Measurements from ENCODE around the gene CYB561D2.
A peak's percentile ranks its signal among the peaks of the same experiment; 100 is the strongest.

Gene CYB561D2

GRCh38 chr3:50323614-50324199 is 27.0 kb upstream of the CYB561D2 start:
- DNase-seq = no peak

GRCh38 chr3:50324351-50325112 is 26.1 kb upstream of the CYB561D2 start:
- peak in 8 of 14 donors; percentile 22 to 60 (median 40) for DNase-seq

- DNase-seq = no peak
Observed at GRCh38 chr3:50325113-50325480, 25.6 kb upstream of the CYB561D2 start.

GRCh38 chr3:50325497-50326181 is 25.0 kb upstream of the CYB561D2 start:
- no peak for DNase-seq

GRCh38 chr3:50326182-50326541 is 24.5 kb upstream of the CYB561D2 start:
- DNase-seq = no peak

- no peak for DNase-seq
Observed at GRCh38 chr3:50327129-50327528, 23.5 kb upstream of the CYB561D2 start.

- DNase-seq = peak; percentile 52 to 95 (median 92)
Observed at GRCh38 chr3:50327943-50328691, 22.5 kb upstream of the CYB561D2 start, which contains the start of gene TUSC2. TUSC2 (minus strand) TSS chr3:50328223; CDS start chr3:50328099, 124 bp downstream.

- DNase-seq = no peak
Observed at GRCh38 chr3:50330330-50330729, 20.3 kb upstream of the CYB561D2 start.

GRCh38 chr3:50331364-50331907 is 19.2 kb upstream of the CYB561D2 start:
- DNase-seq = no peak

GRCh38 chr3:50333744-50334328 is 16.8 kb upstream of the CYB561D2 start:
- no peak for DNase-seq

GRCh38 chr3:50334339-50335075 is 16.2 kb upstream of the CYB561D2 start:
- no peak for DNase-seq

- DNase-seq = peak in 3 of 14 donors; percentile 52 to 53 (median 53)
Observed at GRCh38 chr3:50336452-50337174, 14.0 kb upstream of the CYB561D2 start.

GRCh38 chr3:50337175-50337861 is 13.3 kb upstream of the CYB561D2 start:
- peak; percentile 82 to 99 (median 96) for DNase-seq

- DNase-seq = no peak
Observed at GRCh38 chr3:50338965-50339364, 11.7 kb upstream of the CYB561D2 start.

- DNase-seq = no peak
Observed at GRCh38 chr3:50339485-50340146, 11.0 kb upstream of the CYB561D2 start.

GRCh38 chr3:50340147-50340447 is 10.6 kb upstream of the CYB561D2 start:
- DNase-seq = no peak

- peak in 4 of 14 donors; percentile 32 to 38 (median 36) for DNase-seq
Observed at GRCh38 chr3:50340448-50341329, 10.0 kb upstream of the CYB561D2 start, which contains the start of gene RASSF1. RASSF1 (minus strand) TSS chr3:50340836; CDS start chr3:50340805, 31 bp downstream.

GRCh38 chr3:50341537-50341936 is 9.1 kb upstream of the CYB561D2 start:
- no peak for DNase-seq
